T-helper 1 cell treated with Interleukin-12 subunit alpha and Interleukin-12 subunit beta and Interleukin-4 antibody, amounts not matched to agents 30 ng/mL and 1 ng/mL, for 36 hours (primary cell): ENCODE results near the gene GABARAPL2. TPM values are rescaled to one million over a fixed set of nuclear protein-coding genes. Genes with fewer than 3 reads are reported as not detected.
"Not testable (repeated sequence)": the region's sequence is repeated elsewhere in the genome, so short reads cannot be mapped to it uniquely, and the experiment has no call there.

Experiments used
- intact Hi-C: fragments of 100-400 bp; cut with micrococcal nuclease; formaldehyde crosslinking; loops from one replicate; pipeline ENCODE4 v1.15.1; 2024
- total RNA-seq: library from RNA; stranded (reverse); gene quantifications from 2 replicates; pipeline ENCODE4 v1.2.3, GENCODE V29; 2022

GABARAPL2 gene, protein sequence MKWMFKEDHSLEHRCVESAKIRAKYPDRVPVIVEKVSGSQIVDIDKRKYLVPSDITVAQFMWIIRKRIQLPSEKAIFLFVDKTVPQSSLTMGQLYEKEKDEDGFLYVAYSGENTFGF
- 76.6 and 78.3 TPM in 2 replicates for total RNA-seq

DNA sequence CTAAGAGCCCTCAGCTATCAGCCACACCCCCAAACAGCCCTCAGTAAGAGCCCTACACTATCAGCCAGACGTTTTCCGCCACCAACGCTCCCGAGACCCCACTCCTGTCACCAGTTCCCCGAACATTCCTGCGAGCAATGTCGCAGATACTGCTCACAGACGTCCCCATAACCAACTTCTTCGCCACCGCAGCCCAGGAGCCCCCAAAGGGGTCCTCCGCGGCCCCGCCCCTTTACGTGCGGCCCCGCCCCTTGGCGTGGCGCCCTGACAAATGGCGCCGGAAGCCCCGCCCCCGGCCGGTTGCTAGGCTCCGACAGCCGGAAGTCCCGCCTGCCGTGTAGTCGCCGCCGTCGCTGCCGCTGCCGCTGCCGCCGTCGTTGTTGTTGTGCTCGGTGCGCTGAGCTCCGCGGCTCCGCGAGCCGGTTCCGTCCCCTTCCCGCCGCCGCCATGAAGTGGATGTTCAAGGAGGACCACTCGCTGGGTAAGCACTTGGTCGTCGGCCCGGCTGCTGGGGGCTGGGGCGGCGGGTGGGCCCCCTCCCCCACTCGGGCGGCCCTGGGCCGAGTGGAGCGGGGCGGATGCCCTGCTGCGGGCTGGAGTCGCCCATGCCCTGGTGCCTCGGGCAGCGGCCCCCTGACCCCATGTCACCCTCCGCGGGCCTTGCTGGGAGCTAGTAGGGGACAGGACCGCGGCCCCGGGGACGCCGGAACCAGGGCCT is at the start of gene GABARAPL2:
Gene GABARAPL2, plus strand, starts transcription at position 340 of the 718 bp plus-strand sequence. Its CDS starts 108 bp downstream, at position 448.
- intact Hi-C loops = loop anchor here (1.0 to 5.0 kb wide), 13 partner anchors 10 to 1624 kb away; partner anchors contain the start of genes ADAT1, CFDP1, GLG1 and KARS1

GRCh38 chr16:75519175-75519574 is 47.0 kb upstream of the GABARAPL2 start:
- intact Hi-C loops = no loop called here

GRCh38 chr16:75526032-75526790 is 40.0 kb upstream of the GABARAPL2 start:
- intact Hi-C loops = no loop called here

DNA sequence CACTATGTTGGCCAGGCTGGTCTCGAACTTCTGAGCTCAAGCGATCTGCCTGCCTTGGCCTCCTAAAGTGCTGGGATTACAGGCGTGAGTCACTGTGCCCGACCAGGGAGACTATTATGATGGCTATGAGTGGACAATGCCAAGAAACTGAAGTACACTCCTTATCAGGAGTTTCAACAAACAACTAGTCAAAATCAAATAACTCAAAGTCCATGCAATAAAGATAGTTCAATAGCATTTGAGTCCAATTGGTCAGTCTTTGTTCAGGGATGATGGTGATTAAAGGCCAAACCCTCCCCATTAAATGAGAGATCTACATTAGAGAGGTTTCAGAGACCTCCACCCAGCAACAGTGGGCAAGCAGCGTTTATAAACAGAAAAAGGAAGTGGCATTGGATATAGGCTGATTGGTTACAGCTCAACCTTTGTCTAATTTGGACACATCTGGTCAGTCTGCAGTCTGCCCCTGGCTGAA is 38.3 kb upstream of the GABARAPL2 start:
- intact Hi-C loops = no loop called here

GRCh38 chr16:75529056-75529905 is 36.9 kb upstream of the GABARAPL2 start:
- intact Hi-C loops = no loop called here

GRCh38 chr16:75529959-75530358 is 36.2 kb upstream of the GABARAPL2 start:
- intact Hi-C loops = no loop called here

DNA sequence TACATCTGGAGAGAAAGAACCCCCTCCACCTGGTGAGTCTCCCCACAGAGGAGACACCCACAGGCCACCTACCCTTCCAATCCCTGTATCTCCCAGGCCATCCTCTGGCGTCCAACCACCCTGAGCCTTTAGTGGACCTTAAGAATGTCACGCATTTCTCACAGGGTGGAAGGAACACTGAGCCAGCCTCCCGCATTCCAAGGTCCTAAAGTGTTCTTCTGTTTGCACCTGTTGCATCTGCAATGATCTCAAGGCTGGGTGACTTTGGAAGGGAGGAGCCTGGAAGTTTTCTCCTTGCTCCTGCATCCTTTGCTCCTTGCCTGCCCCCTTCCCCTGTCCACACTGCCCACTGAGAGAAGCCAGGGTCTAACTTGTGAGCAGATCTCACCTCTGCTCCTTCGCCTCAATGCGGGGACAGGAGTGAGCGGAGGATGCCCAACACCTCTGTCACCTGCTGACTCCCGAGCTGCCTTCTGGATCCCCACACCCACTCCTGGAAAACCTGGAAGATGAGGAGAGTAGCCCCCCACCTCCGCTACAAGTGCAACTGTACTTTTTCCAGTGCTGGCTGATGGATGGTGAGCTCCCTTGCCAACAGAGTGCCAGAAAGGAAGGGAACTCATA is 33.9 kb upstream of the GABARAPL2 start:
- intact Hi-C loops = no loop called here

DNA sequence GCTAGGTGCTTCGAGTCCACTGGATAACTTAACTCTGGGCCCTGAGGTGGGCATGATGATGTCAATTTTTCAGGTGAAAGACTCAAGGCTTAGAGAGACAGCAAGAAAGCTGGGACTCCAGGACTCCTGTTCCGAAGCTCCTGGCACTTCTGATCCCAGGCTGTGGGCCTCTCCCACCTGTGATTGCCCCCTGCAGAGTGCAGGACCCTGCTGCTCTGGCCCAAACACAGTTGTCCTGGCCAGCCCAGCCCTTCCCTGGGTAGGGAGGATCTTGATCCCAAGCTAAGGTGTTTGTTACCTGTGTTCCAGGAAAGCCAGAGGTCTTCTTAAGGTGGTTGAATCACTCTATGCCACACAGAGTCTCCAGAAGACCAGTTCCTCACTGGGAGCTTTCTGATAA is 33.4 kb upstream of the GABARAPL2 start:
- intact Hi-C loops = no loop called here

- intact Hi-C loops = no loop called here
Observed at GRCh38 chr16:75534560-75535205, 31.5 kb upstream of the GABARAPL2 start.

DNA sequence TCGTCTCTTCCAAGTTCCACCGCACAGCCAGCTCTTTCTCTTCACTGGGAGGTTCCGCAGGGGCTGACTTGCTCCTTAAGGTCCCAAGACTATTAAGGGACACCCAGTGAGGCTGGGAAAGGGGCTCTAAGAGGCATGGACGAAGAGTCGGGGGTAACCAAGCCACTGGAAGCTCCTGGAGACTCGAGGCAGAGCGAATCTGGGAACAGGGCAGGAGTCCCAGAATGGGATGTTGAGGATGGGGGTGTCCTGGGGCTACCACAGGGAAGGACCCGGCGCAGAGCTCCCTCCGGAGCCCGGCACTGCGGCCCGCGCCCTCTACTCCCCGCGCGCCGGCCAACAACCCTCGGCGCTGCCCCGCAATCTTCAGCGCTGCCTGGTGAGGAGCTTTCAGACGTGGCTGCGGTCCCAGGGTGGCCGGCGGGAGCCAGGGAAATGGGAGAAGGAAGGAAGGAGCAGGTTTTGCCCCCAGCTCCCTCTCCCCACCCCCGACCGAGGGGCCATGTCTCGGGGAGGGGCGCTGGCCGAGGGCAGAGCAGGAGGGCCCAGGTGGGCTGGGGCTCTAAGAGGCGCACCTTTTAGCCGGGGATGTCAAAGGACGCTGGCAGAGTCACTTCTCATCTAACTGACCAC is 30.9 kb upstream of the GABARAPL2 start:
- intact Hi-C loops = no loop called here

DNA sequence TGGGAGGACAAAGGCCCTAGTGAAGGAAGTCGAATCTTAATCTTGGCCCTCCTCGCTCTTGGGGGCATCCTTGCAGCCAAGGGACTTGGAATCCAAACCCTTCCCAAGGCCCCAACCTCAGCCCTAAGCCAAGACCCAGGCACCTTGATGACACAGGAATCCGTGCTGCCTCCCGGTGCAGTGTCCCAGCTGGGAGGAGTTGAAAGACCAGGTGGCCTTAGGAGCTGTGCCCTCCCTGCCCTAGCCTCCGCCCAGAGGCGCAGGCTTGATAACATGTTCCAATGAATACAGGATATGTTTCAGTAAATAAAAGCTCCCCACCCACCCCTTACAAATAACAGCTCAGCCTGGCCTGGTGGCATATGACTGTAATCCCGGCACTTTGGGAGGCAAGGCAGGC is 30.3 kb upstream of the GABARAPL2 start, which contains the start of gene CHST5:
Gene CHST5, minus strand, starts transcription at position 208 of the 400 bp plus-strand sequence. CDS start 5,724 bp downstream, outside the sequence.
- intact Hi-C loops = no loop called here

GRCh38 chr16:75537776-75538175 is 28.4 kb upstream of the GABARAPL2 start:
- intact Hi-C loops = no loop called here

GRCh38 chr16:75538882-75539565 is 27.2 kb upstream of the GABARAPL2 start:
- intact Hi-C loops = not testable (repeated sequence)

- intact Hi-C loops = no loop called here
Observed at GRCh38 chr16:75541236-75541635, 24.9 kb upstream of the GABARAPL2 start.

- intact Hi-C loops = not testable (repeated sequence)
Observed at GRCh38 chr16:75542462-75542861, 23.7 kb upstream of the GABARAPL2 start.

DNA sequence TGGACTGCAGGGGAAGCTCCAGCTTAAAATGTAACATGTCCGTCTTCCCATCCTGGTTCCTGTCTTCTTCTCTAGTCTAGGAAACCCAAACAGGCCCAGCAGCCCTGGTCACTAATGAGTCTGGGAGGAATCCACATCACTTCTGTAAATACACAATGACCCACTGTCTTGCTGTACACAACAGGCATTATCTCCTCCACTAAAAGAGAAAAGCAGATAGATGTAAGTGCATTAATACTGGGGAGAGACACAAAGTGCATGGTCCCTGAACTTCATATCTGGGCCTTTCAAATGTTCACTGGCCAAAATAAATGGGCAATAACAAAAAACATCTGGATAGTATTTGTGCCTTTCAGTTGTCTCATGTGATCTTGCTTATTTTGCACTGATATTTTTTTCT is 20.3 kb upstream of the GABARAPL2 start:
- intact Hi-C loops = not testable (repeated sequence)

- intact Hi-C loops = no loop called here
Observed at GRCh38 chr16:75546293-75546692, 19.9 kb upstream of the GABARAPL2 start.

- intact Hi-C loops = not testable (repeated sequence)
Observed at GRCh38 chr16:75548456-75548855, 17.7 kb upstream of the GABARAPL2 start.

DNA sequence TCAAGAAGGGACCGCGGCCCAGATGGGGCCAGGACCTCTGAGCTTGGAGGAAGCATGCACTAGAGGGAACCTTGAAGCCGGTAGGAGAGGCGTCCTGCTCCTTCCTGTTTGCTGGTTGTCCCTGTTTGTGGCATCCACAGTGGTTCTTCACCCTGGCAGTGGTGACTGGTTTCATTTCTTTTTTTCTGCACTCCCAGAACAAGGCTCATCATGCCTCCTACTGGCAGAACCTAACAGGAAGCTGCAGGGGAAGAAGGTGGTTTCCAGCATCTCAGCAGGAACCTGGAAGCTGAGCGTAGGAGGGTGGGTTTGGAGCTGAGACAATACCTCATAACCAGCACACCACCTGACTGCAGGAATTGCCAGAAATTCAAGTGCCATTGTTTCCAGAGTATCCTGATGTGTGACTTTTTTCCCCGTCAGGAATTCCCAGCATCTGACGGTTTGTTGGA is 15.9 kb upstream of the GABARAPL2 start:
- intact Hi-C loops = loop anchor here (1.0 to 2.0 kb wide), 4 partner anchors 17 to 79 kb away; partner anchors contain the start of gene GABARAPL2
